Testis (tissue), 2 donors: ENCODE data around the gene CNGB1.
"Not testable (repeated sequence)": the region's sequence is repeated elsewhere in the genome, so short reads cannot be mapped to it uniquely, and the experiment has no call there.

Source experiments
- CTCF ChIP-seq, 3 experiments: fragments of 450-650 bp in 2 of 3; fragments of 200-600 bp in 1 of 3; sonication (generic) in 1 of 3; IDR thresholded peaks; one replicate each; pipeline ENCODE4 v1.5.1; 2016 to 2019; ENCODE audit warnings: antibody characterized with exemption in 3 of 3, mild to moderate bottlenecking in 2 of 3, moderate library complexity in 1 of 3
- POLR2A ChIP-seq: fragments of 450-650 bp; IDR thresholded peaks from one replicate; pipeline ENCODE4 v1.6.1; 2017; ENCODE audit warnings: antibody characterized with exemption, mild to moderate bottlenecking, moderate library complexity

GRCh38 chr16:57835439-57835838, 135.5 kb downstream of the CNGB1 start:
- not testable (repeated sequence) for TF ChIP-seq CTCF (IDR thresholded peaks at IDR 0.05); POLR2A
